Transverse colon (tissue), 4 donors: ENCODE results near the gene SLC38A6. TPM values are rescaled to one million over a fixed set of nuclear protein-coding genes. Genes with fewer than 3 reads are reported as not detected.

ENCODE experiments used
- DNase-seq: peaks from one replicate; pipeline ENCODE4 v3.0.0-alpha.2; 2019
- H3K27ac ChIP-seq, 4 donors: fragments of 200-600 bp; sonication (generic); 2 replicates each; pipeline ENCODE4 v1.5.1; 2016 to 2018; ENCODE audit warnings: inconsistent platforms in 4 of 4
- H3K27me3 ChIP-seq: fragments of 200-600 bp; sonication (generic); 2 replicates; pipeline ENCODE4 v1.5.1; 2017; ENCODE audit warnings: inconsistent platforms
- H3K36me3 ChIP-seq, 4 donors: fragments of 200-600 bp; sonication (generic); 2 replicates each; pipeline ENCODE4 v1.5.1; 2017 to 2019; ENCODE audit warnings: inconsistent platforms in 4 of 4
- H3K4me1 ChIP-seq, 4 donors: fragments of 200-600 bp; sonication (generic); 2 replicates each; pipeline ENCODE4 v1.5.1; 2017 to 2020; ENCODE audit warnings: inconsistent platforms in 4 of 4
- H3K4me3 ChIP-seq, 4 donors: fragments of 200-600 bp; sonication (generic); 1 replicate in 1 of 4; 2 replicates in 3 of 4; pipeline versions ENCODE4 v1.5.1 to v1.6.1; 2017 to 2019; ENCODE audit warnings: inconsistent platforms in 4 of 4
- H3K9me3 ChIP-seq, 2 donors: fragments of 200-600 bp; sonication (generic); 2 replicates each; pipeline ENCODE4 v1.5.1; 2017 to 2019; ENCODE audit warnings: inconsistent platforms in 2 of 2
- EP300 ChIP-seq: sonication (generic); formaldehyde crosslinking; IDR thresholded peaks from one replicate; pipeline ENCODE4 v1.6.1; 2017; ENCODE audit warnings: antibody characterized with exemption, low read depth
- POLR2A ChIP-seq: fragments of 450-650 bp; IDR thresholded peaks from one replicate; pipeline ENCODE4 v1.6.1; 2016; ENCODE audit warnings: antibody characterized with exemption, mild to moderate bottlenecking, moderate library complexity
- POLR2AphosphoS5 ChIP-seq, 3 donors: sonication (generic); formaldehyde crosslinking; IDR thresholded peaks; one replicate each; pipeline ENCODE4 v1.6.1; 2016; ENCODE audit warnings: antibody characterized with exemption in 3 of 3
- WGBS, 2 donors: methylation state at CpG; one replicate each; pipeline ENCODE4 v1.1.5; 2018; ENCODE audit warnings: low coverage in 1 of 2; 5-methylcytosine and 5-hydroxymethylcytosine counted together
- in situ Hi-C, 4 donors: fragments of 200-750 bp; cut with MboI; loops; one replicate each; pipeline versions ENCODE4 v1.15.0 to v1.15.1; 2017; ENCODE audit warnings: low sequenced_read_pairs in 3 of 4, low pct_ligation_motif_present in 1 of 4, low pct_unique_long_range_greater_than_20kb in 1 of 4
- intact Hi-C: fragments of 100-400 bp; cut with DNase I; formaldehyde crosslinking; loops from one replicate; pipeline ENCODE4 v1.15.1; 2023; ENCODE audit warnings: low total_unique reads
- total RNA-seq, 4 donors: library from RNA; depleted of rRNA; stranded (reverse); fragments of >200 nt; gene quantifications; one replicate each; pipeline ENCODE4 v1.1.0, GENCODE V29; 2016
- TF ChIP-seq, protein P1 (sequence below), 5 experiments: fragments of 200-600 bp in 3 of 5; fragments of 450-650 bp in 2 of 5; sonication (generic) in 3 of 5; IDR thresholded peaks; 1 replicate in 2 of 5; 2 replicates in 3 of 5; pipeline ENCODE4 v1.5.1; 2016 to 2017; ENCODE audit warnings: antibody characterized with exemption in 5 of 5, inconsistent platforms in 3 of 5, mild to moderate bottlenecking in 2 of 5, moderate library complexity in 1 of 5

SLC38A6 gene
- total RNA-seq, 4 donors from 2014 or later: 7.9 to 20.6 (median 10.0) TPM; not detected in 1

DNA sequence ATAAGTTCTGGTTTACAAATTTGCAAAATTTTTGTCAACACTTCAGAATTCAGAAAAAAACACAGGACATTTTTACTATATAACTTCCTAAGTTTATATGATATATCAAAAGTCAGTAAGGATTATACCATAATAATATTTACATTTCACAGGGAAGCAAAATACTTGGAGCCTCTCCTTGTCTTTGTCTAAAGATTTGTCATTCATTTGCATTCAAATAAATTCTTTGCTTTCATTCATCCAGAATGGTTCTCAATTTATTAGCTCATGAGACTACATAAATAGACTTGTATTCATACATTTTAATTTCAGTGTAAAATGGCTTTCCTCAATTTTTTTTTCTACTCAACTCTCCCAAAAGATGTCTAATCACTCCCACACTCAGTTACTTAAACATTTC lies 96.4 kb downstream of the SLC38A6 start:
- in situ Hi-C loops (no loop called here), intact Hi-C loops (no loop called here)
- H3K27ac ChIP-seq: no peak overlapping the region
- no peaks in the 10 kb centered on the region for H3K27me3 ChIP-seq
- H3K4me1 ChIP-seq: no peaks in the 10 kb centered on the region
- H3K36me3 ChIP-seq: no peaks in the 10 kb centered on the region
- no peaks in the 10 kb centered on the region for H3K9me3 ChIP-seq
- TF ChIP-seq POLR2A (no peak), EP300 (no peak), POLR2AphosphoS5 (IDR thresholded peaks at IDR 0.05) (no peak)
- TF ChIP-seq, protein P1, sequence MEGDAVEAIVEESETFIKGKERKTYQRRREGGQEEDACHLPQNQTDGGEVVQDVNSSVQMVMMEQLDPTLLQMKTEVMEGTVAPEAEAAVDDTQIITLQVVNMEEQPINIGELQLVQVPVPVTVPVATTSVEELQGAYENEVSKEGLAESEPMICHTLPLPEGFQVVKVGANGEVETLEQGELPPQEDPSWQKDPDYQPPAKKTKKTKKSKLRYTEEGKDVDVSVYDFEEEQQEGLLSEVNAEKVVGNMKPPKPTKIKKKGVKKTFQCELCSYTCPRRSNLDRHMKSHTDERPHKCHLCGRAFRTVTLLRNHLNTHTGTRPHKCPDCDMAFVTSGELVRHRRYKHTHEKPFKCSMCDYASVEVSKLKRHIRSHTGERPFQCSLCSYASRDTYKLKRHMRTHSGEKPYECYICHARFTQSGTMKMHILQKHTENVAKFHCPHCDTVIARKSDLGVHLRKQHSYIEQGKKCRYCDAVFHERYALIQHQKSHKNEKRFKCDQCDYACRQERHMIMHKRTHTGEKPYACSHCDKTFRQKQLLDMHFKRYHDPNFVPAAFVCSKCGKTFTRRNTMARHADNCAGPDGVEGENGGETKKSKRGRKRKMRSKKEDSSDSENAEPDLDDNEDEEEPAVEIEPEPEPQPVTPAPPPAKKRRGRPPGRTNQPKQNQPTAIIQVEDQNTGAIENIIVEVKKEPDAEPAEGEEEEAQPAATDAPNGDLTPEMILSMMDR (IDR thresholded peaks at IDR 0.05): no peak
- no peak for DNase-seq
- H3K4me3 ChIP-seq: no peak overlapping the region

DNA sequence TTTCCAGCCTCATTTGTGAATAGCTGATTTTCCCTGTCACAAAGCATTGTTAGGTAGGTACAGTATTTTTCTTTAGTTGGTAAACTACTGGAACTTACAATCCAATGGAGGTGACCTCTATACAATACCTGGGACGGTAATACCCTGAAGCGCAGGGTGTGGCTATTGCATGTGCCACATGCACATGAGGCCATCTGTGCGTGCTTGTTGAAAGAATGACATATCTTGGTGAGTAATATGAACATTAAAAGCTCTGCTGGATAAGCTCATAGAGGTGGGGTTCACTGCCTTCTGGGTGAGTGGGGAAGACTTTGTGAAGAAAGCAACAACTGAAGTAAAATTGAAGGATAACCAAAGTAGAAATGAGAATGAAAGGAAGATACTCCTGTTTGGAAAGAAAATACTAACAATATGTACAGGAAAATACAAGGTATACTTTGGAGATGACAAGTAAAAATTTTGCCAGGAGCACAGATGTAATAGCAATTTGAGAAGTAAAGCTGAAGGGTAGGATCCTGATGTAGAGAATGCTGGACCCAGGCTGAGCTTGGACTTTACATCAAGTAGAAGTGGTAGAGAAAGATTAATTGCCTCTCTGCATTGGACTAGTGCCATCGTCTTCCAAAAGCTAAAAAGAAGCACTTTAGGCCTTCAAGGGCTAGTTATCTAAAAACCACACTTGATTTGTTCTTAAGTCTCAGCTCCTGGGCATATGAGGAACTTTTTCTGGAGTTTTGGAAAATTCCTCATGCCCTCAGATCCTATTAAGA lies 97.1 kb downstream of the SLC38A6 start:
- H3K9me3 ChIP-seq: no peaks in the 10 kb centered on the region
- WGBS, 2 donors: 82 to 100% methylated on average over 3 to 4 of the region's 4 CpGs
- no peak overlapping the region for H3K27ac ChIP-seq
- DNase-seq: no peak
- H3K4me1 ChIP-seq: no peaks in the 10 kb centered on the region
- intact Hi-C loops: no loop called here
- in situ Hi-C loops: no loop called here
- H3K36me3 ChIP-seq: no peaks in the 10 kb centered on the region
- no peak overlapping the region for H3K4me3 ChIP-seq
- H3K27me3 ChIP-seq: no peaks in the 10 kb centered on the region
- TF ChIP-seq POLR2A (no peak), EP300 (no peak), POLR2AphosphoS5 (IDR thresholded peaks at IDR 0.05) (no peak)
- TF ChIP-seq, protein P1 (IDR thresholded peaks at IDR 0.05): no peak

DNA sequence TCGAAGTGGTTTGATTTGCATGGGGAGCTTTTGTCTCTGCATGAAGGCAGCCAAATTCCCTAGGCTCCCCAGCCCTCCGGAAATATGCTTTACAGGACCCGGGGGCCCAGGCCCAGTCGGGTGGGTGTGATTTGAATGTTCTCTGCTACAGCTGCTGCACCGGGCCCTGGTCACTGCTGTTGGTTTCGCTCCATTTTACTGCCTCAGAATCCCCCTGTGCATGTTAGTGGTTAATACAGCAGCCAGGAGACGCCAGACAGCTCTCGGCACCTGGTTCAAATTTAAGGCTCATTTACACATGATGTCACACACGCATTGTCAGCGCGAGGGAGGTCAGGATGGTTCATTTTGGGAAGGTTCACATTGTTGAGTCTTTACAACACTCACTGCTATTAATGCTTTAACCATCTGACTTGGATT lies 99.6 kb downstream of the SLC38A6 start:
- Histone ChIP-seq H3K36me3 (no peaks in the 10 kb centered on the region), H3K27me3 (no peaks in the 10 kb centered on the region), H3K4me3 (no peak overlapping the region), H3K4me1 (no peaks in the 10 kb centered on the region), H3K27ac (no peak overlapping the region), H3K9me3 (no peaks in the 10 kb centered on the region)
- in situ Hi-C loops: no loop called here
- TF ChIP-seq POLR2AphosphoS5 (IDR thresholded peaks at IDR 0.05): no peak
- no peak for TF ChIP-seq POLR2A
- TF ChIP-seq, protein P1 (IDR thresholded peaks at IDR 0.05): no peak
- TF ChIP-seq EP300: no peak
- intact Hi-C loops: no loop called here
- DNase-seq: no peak
- 76 to 78% methylated on average over 7 to 11 of the region's 11 CpGs for WGBS, 2 donors

DNA sequence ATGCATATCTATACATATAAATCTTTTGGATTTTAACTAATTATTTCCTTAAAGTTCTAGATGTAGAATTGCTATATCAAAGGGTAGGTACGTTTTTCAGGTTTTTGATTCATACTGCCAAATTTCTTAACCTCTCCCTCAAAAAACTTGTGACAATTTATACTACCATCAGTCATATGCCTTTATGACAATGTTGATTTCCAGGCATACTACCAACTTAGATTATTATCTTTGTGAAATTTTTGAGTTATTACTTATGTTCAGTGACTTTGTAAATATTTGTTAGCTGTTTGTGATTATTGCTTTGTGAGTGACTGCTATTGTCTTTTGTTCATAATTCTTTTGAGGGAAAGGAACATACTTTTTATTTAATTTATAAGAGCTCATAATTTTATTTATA lies 107.0 kb downstream of the SLC38A6 start:
- Histone ChIP-seq H3K27ac (no peak overlapping the region), H3K4me1 (no peaks in the 10 kb centered on the region), H3K4me3 (no peak overlapping the region), H3K27me3 (no peaks in the 10 kb centered on the region), H3K36me3 (no peaks in the 10 kb centered on the region), H3K9me3 (no peaks in the 10 kb centered on the region)
- in situ Hi-C loops (no loop called here), intact Hi-C loops (no loop called here)
- TF ChIP-seq POLR2A: no peak
- TF ChIP-seq, protein P1 (IDR thresholded peaks at IDR 0.05): no peak
- TF ChIP-seq EP300: no peak
- TF ChIP-seq POLR2AphosphoS5 (IDR thresholded peaks at IDR 0.05): no peak
- WGBS, 2 donors: 88 to 100% methylated on average over 1 of the region's 1 CpG
- no peak for DNase-seq
